Measurements from ENCODE around the gene GPC4. TPM values are rescaled to one million over a fixed set of nuclear protein-coding genes. Genes with fewer than 3 reads are reported as not detected.
"Not testable (repeated sequence)": the region's sequence is repeated elsewhere in the genome, so short reads cannot be mapped to it uniquely, and the experiment has no call there.

Gene GPC4
- total RNA-seq, 1 experiment from 2014 or later, result 17.8 TPM

DNA sequence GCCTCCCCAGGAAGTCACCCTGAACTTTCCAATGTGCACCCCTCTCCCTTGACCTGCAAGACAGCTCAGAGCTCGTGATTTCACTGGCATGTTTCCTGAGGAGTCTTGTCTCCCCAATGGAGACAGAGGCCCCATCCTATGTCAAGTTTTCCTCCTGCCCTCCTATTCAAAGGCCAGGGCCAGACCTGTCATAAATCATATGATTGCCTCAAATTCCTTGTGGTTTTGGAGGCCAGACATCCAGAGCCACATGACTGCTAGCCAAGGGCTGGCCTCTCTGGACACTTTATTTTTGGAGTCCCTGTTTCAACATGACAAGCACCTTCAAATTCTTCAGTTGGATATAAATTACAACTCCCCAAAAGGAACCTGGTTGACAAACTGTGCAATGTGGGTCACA is 121.2 kb downstream of the GPC4 start:
- POLR2A ChIA-PET (ENCODE audit: low non-redundant PET), result no interaction called here
- H3K4me1 ChIP-seq (ENCODE audit: insufficient read depth, low read length, poor library complexity, severe bottlenecking), result no peaks in the 10 kb centered on the region
- no peak for TF ChIP-seq EZH2 (IDR thresholded peaks at IDR 0.05; ENCODE audit: borderline replicate concordance, low read depth, low read length, poor library complexity, severe bottlenecking)
- TF ChIP-seq, protein P1, sequence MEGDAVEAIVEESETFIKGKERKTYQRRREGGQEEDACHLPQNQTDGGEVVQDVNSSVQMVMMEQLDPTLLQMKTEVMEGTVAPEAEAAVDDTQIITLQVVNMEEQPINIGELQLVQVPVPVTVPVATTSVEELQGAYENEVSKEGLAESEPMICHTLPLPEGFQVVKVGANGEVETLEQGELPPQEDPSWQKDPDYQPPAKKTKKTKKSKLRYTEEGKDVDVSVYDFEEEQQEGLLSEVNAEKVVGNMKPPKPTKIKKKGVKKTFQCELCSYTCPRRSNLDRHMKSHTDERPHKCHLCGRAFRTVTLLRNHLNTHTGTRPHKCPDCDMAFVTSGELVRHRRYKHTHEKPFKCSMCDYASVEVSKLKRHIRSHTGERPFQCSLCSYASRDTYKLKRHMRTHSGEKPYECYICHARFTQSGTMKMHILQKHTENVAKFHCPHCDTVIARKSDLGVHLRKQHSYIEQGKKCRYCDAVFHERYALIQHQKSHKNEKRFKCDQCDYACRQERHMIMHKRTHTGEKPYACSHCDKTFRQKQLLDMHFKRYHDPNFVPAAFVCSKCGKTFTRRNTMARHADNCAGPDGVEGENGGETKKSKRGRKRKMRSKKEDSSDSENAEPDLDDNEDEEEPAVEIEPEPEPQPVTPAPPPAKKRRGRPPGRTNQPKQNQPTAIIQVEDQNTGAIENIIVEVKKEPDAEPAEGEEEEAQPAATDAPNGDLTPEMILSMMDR (conservative IDR thresholded peaks at IDR 0.05; ENCODE audit: low read depth, low read length), result no peak
- CTCF ChIA-PET, result no interaction called here
- H3K36me3 ChIP-seq (ENCODE audit: insufficient read depth, low read length, poor library complexity, severe bottlenecking), result no peaks in the 10 kb centered on the region
- no peak for DNase-seq (ENCODE audit: low spot score)
- H3K9me3 ChIP-seq (ENCODE audit: low read depth, low read length, poor library complexity, severe bottlenecking), result no peaks in the 10 kb centered on the region
- intact Hi-C loops (cut with micrococcal nuclease; ENCODE audit: unreplicated experiment), result no loop called here
- H3K27me3 ChIP-seq (replicated peaks; ENCODE audit: insufficient read depth, low read depth, low read length, poor library complexity), result no peaks in the 10 kb centered on the region
- BruUV-seq (replicated peaks), result no TSS peak
- no peak overlapping the region for H3K27ac ChIP-seq (ENCODE audit: low read depth, low read length, poor library complexity, severe bottlenecking)
- no peak overlapping the region for H3K4me3 ChIP-seq (ENCODE audit: low read depth, low read length, poor library complexity, severe bottlenecking)

DNA sequence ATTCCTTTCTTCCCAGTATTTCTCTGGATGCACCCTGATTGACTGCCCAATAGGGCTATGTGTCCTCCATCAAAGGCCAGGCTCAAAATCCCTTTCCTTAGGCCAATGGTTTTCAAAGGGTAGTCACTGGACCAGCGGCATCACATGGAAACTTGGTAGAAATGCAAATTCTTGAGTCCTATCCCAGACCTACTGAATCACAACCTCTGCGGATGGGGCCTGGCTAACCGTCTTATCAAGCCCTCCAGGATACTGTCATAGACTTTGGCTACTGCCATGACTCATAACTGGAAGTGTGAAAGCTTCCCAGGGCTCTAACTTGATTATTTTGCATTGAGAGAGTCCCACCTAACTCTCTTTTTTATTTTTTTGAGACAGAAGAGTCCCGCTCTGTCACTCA is 125.2 kb downstream of the GPC4 start:
- Histone ChIP-seq H3K36me3 (ENCODE audit: insufficient read depth, low read length, poor library complexity, severe bottlenecking) (no peaks in the 10 kb centered on the region), H3K4me3 (ENCODE audit: low read depth, low read length, poor library complexity, severe bottlenecking) (no peak overlapping the region), H3K27ac (ENCODE audit: low read depth, low read length, poor library complexity, severe bottlenecking) (no peak overlapping the region), H3K4me1 (ENCODE audit: insufficient read depth, low read length, poor library complexity, severe bottlenecking) (no peaks in the 10 kb centered on the region), H3K9me3 (ENCODE audit: low read depth, low read length, poor library complexity, severe bottlenecking) (no peaks in the 10 kb centered on the region), H3K27me3 (replicated peaks; ENCODE audit: insufficient read depth, low read depth, low read length, poor library complexity) (no peaks in the 10 kb centered on the region)
- intact Hi-C loops (cut with micrococcal nuclease; ENCODE audit: unreplicated experiment), result no loop called here
- ChIA-PET POLR2A (ENCODE audit: low non-redundant PET) (no interaction called here), CTCF (no interaction called here)
- TF ChIP-seq, protein P1 (conservative IDR thresholded peaks at IDR 0.05; ENCODE audit: low read depth, low read length), result no peak
- no peak for TF ChIP-seq EZH2 (IDR thresholded peaks at IDR 0.05; ENCODE audit: borderline replicate concordance, low read depth, low read length, poor library complexity, severe bottlenecking)
- no peak for DNase-seq (ENCODE audit: low spot score)
- no TSS peak for BruUV-seq (replicated peaks)

DNA sequence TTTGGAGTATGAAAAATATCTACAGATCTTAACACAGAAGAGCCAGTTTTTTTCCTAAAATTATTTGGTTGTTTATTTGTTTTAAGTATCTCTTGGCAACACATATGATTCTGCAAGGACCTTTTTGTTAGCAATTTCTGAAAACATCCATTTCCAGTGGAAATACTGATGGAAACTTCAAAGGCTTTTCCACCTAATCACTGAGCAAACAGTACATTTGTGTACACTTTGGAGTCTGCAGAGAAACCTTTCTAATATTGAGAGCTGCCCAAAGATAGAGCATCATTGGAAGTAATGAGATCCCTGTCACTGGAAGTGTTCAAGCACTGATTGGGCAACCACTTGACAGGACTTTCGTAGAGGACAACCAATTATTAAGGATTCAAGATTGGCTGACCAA is 127.4 kb downstream of the GPC4 start:
- H3K4me1 ChIP-seq (ENCODE audit: insufficient read depth, low read length, poor library complexity, severe bottlenecking), result no peaks in the 10 kb centered on the region
- no peaks in the 10 kb centered on the region for H3K36me3 ChIP-seq (ENCODE audit: insufficient read depth, low read length, poor library complexity, severe bottlenecking)
- no peak overlapping the region for H3K27ac ChIP-seq (ENCODE audit: low read depth, low read length, poor library complexity, severe bottlenecking)
- ChIA-PET CTCF (no interaction called here), POLR2A (ENCODE audit: low non-redundant PET) (no interaction called here)
- intact Hi-C loops (cut with micrococcal nuclease; ENCODE audit: unreplicated experiment), result no loop called here
- no peak overlapping the region for H3K4me3 ChIP-seq (ENCODE audit: low read depth, low read length, poor library complexity, severe bottlenecking)
- no TSS peak for BruUV-seq (replicated peaks)
- no peak for TF ChIP-seq EZH2 (IDR thresholded peaks at IDR 0.05; ENCODE audit: borderline replicate concordance, low read depth, low read length, poor library complexity, severe bottlenecking)
- H3K9me3 ChIP-seq (ENCODE audit: low read depth, low read length, poor library complexity, severe bottlenecking), result no peaks in the 10 kb centered on the region
- no peak for DNase-seq (ENCODE audit: low spot score)
- no peaks in the 10 kb centered on the region for H3K27me3 ChIP-seq (replicated peaks; ENCODE audit: insufficient read depth, low read depth, low read length, poor library complexity)

DNA sequence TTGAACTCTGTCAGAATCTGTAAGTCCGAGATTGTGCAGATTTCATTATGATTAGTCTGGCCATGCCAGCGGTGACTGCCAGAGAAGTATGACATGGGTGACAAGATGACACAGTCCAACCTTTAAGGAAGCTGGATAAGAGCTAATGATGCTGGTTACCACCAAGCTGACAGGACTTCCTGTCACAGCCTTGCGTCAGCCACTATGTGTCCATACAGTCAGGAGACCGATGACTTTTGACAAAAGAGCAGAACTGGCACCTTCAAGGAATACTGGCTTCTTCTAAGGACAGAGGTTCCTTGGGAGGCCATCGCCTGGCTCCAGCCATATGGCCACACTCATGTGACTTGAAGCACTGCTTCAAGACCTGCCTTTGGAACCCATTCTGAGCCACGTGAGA is 129.9 kb downstream of the GPC4 start:
- TF ChIP-seq, protein P1 (conservative IDR thresholded peaks at IDR 0.05; ENCODE audit: low read depth, low read length), result no peak
- no peak for TF ChIP-seq EZH2 (IDR thresholded peaks at IDR 0.05; ENCODE audit: borderline replicate concordance, low read depth, low read length, poor library complexity, severe bottlenecking)
- DNase-seq (ENCODE audit: low spot score), result no peak
- no TSS peak for BruUV-seq (replicated peaks)
- H3K27me3 ChIP-seq (replicated peaks; ENCODE audit: insufficient read depth, low read depth, low read length, poor library complexity), result no peaks in the 10 kb centered on the region
- POLR2A ChIA-PET (ENCODE audit: low non-redundant PET), result no interaction called here
- intact Hi-C loops (cut with micrococcal nuclease; ENCODE audit: unreplicated experiment), result no loop called here
- H3K27ac ChIP-seq (ENCODE audit: low read depth, low read length, poor library complexity, severe bottlenecking), result no peak overlapping the region
- H3K4me1 ChIP-seq (ENCODE audit: insufficient read depth, low read length, poor library complexity, severe bottlenecking), result no peaks in the 10 kb centered on the region
- no peaks in the 10 kb centered on the region for H3K9me3 ChIP-seq (ENCODE audit: low read depth, low read length, poor library complexity, severe bottlenecking)
- H3K4me3 ChIP-seq (ENCODE audit: low read depth, low read length, poor library complexity, severe bottlenecking), result no peak overlapping the region
- H3K36me3 ChIP-seq (ENCODE audit: insufficient read depth, low read length, poor library complexity, severe bottlenecking), result no peaks in the 10 kb centered on the region
- CTCF ChIA-PET, result no interaction called here

DNA sequence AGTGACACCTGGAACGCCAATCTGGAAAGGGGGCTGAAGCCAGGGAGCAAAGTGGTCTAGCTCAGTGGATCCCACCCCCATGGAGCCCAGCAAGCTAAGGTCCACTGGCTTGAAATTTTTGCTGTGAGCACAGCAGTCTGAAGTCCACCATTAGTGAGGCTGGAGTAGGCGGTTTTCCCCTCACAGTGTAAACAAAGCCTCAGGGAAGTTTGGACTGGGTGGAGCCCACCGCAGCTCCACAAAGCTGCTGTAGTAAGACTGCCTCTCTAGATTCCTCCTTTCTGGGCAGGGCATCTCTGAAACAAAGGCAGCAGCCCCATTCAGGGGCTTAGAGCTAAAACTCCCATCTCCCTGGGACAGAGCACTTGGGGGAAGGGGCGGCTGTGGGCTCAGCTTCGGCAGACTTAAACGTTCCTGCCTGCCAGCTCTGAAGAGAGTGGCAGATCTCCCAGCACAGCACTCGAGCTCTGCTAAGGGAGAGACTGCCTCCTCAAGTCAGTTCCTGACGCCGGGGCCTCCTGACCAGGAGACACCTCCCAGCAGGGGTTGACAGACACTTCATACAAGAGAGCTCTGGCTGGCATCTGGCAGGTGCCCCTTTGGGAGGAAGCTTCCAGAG is 136.1 kb downstream of the GPC4 start:
- H3K27me3 ChIP-seq (replicated peaks; ENCODE audit: insufficient read depth, low read depth, low read length, poor library complexity); H3K4me1 ChIP-seq (ENCODE audit: insufficient read depth, low read length, poor library complexity, severe bottlenecking); BruUV-seq (replicated peaks); DNase-seq (ENCODE audit: low spot score); intact Hi-C loops (cut with micrococcal nuclease; ENCODE audit: unreplicated experiment); H3K27ac ChIP-seq (ENCODE audit: low read depth, low read length, poor library complexity, severe bottlenecking); POLR2A ChIA-PET (ENCODE audit: low non-redundant PET); H3K9me3 ChIP-seq (ENCODE audit: low read depth, low read length, poor library complexity, severe bottlenecking); H3K4me3 ChIP-seq (ENCODE audit: low read depth, low read length, poor library complexity, severe bottlenecking); H3K36me3 ChIP-seq (ENCODE audit: insufficient read depth, low read length, poor library complexity, severe bottlenecking); CTCF ChIA-PET: not testable (repeated sequence)

Measured in A673 (cell line).